HepG2 (cell line): Measurements from ENCODE around the gene ACTN4. TPM values are rescaled to one million over a fixed set of nuclear protein-coding genes. Genes with fewer than 3 reads are reported as not detected.

Experiments used
- ATF1 ChIP-seq: IDR thresholded peaks from 2 replicates; pipeline ENCODE4 v1.6.1; 2016; ENCODE audit warnings: mild to moderate bottlenecking, control low read depth
- ATF7 ChIP-seq, 2 experiments: fragments of 450-650 bp in 1 of 2; sonication (generic) in 1 of 2; formaldehyde crosslinking in 1 of 2; IDR thresholded peaks; 2 replicates each; pipeline versions ENCODE4 v1.4.0 to v1.6.1; 2016 to 2020; ENCODE audit warnings: antibody characterized with exemption in 1 of 2, mild to moderate bottlenecking in 1 of 2, missing genetic modification reagents in 1 of 2
- CENPX ChIP-seq: sonication (generic); formaldehyde crosslinking; IDR thresholded peaks from 2 replicates; pipeline ENCODE4 v1.9.0; 2021; ENCODE audit warnings: mild to moderate bottlenecking, missing genetic modification reagents, moderate library complexity
- FOSL2 ChIP-seq: sonication (generic); formaldehyde crosslinking; IDR thresholded peaks from 2 replicates; pipeline ENCODE4 v1.4.0; 2020; ENCODE audit warnings: missing genetic modification reagents
- GLI4 ChIP-seq: sonication (generic); formaldehyde crosslinking; IDR thresholded peaks from 2 replicates; pipeline ENCODE4 v1.5.1; 2020; ENCODE audit warnings: missing genetic modification reagents, mild to moderate bottlenecking, moderate library complexity, borderline replicate concordance
- HOXA5 ChIP-seq: sonication (generic); formaldehyde crosslinking; IDR thresholded peaks from 2 replicates; pipeline ENCODE4 v1.4.0; 2020; ENCODE audit warnings: missing genetic modification reagents
- KLF9 ChIP-seq: IDR thresholded peaks from 2 replicates; pipeline ENCODE4 v1.6.1; 2016; ENCODE audit warnings: low read depth
- MAFF ChIP-seq: IDR thresholded peaks from 2 replicates; pipeline ENCODE4 v1.6.1; 2011; ENCODE audit warnings: low read depth, low read length, improper control_type of control experiment
- ZEB1 ChIP-seq: IDR thresholded peaks from 2 replicates; pipeline ENCODE4 v1.6.1; 2012; ENCODE audit warnings: mild to moderate bottlenecking, low read depth, inconsistent platforms; ENCODE audit not compliant: insufficient replicate concordance
- ZFP41 ChIP-seq: sonication (generic); formaldehyde crosslinking; IDR thresholded peaks from 2 replicates; pipeline ENCODE4 v1.4.0; 2020; ENCODE audit warnings: mild to moderate bottlenecking, missing genetic modification reagents, borderline replicate concordance
- ZNF124 ChIP-seq: sonication (generic); formaldehyde crosslinking; IDR thresholded peaks from 2 replicates; pipeline ENCODE4 v1.4.0; 2020; ENCODE audit warnings: missing genetic modification reagents
- ZNF136 ChIP-seq: sonication (generic); formaldehyde crosslinking; IDR thresholded peaks from 2 replicates; pipeline ENCODE4 v1.8.1; 2022; ENCODE audit warnings: low read depth, mild to moderate bottlenecking, moderate library complexity, missing genetic modification reagents
- ZNF224 ChIP-seq: sonication (generic); formaldehyde crosslinking; IDR thresholded peaks from 2 replicates; pipeline ENCODE4 v1.5.0; 2020; ENCODE audit warnings: mild to moderate bottlenecking, missing genetic modification reagents
- ZNF607 ChIP-seq: sonication (generic); formaldehyde crosslinking; IDR thresholded peaks from 2 replicates; pipeline ENCODE4 v1.5.1; 2020; ENCODE audit warnings: missing genetic modification reagents, mild to moderate bottlenecking, borderline replicate concordance
- polyA plus RNA-seq, 8 experiments: library from polyadenylated mRNA; depleted of rRNA in 3 of 8; stranded (reverse) in 7 of 8; unstranded in 1 of 8; fragments of >200 nt; fragmentation: Illumina TruSeq in 4 of 8; extraction: Trizol in 4 of 8; gene quantifications; 2 replicates each; pipeline versions ENCODE4 v1.2.1 to v1.2.3, GENCODE V29; 2011 to 2016; ENCODE audit warnings: low read depth in 4 of 8, missing spikeins in 1 of 8, mixed read lengths in 1 of 8; ENCODE audit not compliant: insufficient read depth in 1 of 8
- total RNA-seq, 5 experiments: library from RNA; depleted of rRNA; stranded (reverse); fragments of >200 nt; fragmentation: Illumina TruSeq; extraction: Trizol; gene quantifications; 2 replicates each; pipeline ENCODE4 v1.2.3, GENCODE V29; 2016; ENCODE audit warnings: low read depth in 1 of 5
- TF ChIP-seq, protein P1 (sequence below): sonication (generic); formaldehyde crosslinking; IDR thresholded peaks from 2 replicates; pipeline ENCODE4 v1.5.1; 2020; ENCODE audit warnings: missing genetic modification reagents, mild to moderate bottlenecking, borderline replicate concordance
- TF ChIP-seq, protein P2 (sequence below), 2 experiments: sonication (generic) in 1 of 2; formaldehyde crosslinking in 1 of 2; IDR thresholded peaks; 2 replicates each; pipeline versions ENCODE4 v1.6.1 to v1.9.0; 2014 to 2022; ENCODE audit warnings: antibody characterized with exemption in 1 of 2, borderline replicate concordance in 1 of 2, inconsistent platforms in 1 of 2, low read depth in 1 of 2, missing genetic modification reagents in 1 of 2
- TF ChIP-seq, protein P3 (sequence below): sonication (generic); formaldehyde crosslinking; conservative IDR thresholded peaks from 2 replicates; pipeline ENCODE4 v1.4.0; 2020; ENCODE audit warnings: missing genetic modification reagents

Gene ACTN4
- total and polyA plus RNA-seq, 2 of the 13 experiments (the other 11 are each of a cell fraction or from before 2014, with no cell fraction given): 171 to 192 TPM

DNA sequence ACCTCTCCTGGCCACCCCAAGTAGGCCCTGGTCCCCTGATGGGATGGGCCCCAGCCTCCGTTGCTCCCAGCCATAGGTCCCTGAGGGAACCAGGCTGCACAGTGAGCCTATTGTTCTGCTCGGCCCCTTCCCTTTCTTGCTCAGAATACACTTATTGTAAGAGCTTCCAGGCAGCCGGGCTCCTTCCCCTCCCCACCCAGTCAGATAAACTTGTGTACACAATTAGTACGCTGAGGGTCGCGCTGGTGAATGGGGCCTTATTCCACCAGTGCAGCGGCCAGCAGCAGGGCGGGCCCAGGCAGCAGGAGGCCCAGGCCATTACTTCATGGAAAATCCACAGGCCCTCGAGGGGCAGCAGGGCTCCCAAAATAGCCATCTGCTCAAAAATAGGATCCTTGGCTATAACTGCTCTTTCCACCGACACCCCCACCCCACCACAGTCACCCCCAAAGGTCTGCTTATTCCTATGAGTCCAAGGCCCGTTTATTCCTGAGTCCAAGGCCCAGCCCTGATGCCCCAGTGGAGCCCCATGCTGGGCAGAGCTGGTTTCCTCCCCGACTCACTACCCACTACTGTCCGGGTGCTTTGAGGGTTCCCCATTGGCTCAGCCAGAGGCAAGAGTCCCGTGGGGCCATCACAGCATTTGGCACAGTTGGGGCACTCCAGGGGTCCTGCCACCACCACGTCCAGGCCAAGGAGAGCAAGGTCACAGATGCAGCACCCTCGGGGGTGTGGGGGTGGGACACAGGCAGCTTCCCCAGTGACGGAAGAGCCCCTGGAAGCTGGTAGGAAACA is 74.7 kb downstream of the ACTN4 start (continued):
- no peak for TF ChIP-seq CENPX
- TF ChIP-seq ZNF136 (CRISPR knock-in tag): no peak
- TF ChIP-seq ZEB1: no peak
- TF ChIP-seq, protein P1, sequence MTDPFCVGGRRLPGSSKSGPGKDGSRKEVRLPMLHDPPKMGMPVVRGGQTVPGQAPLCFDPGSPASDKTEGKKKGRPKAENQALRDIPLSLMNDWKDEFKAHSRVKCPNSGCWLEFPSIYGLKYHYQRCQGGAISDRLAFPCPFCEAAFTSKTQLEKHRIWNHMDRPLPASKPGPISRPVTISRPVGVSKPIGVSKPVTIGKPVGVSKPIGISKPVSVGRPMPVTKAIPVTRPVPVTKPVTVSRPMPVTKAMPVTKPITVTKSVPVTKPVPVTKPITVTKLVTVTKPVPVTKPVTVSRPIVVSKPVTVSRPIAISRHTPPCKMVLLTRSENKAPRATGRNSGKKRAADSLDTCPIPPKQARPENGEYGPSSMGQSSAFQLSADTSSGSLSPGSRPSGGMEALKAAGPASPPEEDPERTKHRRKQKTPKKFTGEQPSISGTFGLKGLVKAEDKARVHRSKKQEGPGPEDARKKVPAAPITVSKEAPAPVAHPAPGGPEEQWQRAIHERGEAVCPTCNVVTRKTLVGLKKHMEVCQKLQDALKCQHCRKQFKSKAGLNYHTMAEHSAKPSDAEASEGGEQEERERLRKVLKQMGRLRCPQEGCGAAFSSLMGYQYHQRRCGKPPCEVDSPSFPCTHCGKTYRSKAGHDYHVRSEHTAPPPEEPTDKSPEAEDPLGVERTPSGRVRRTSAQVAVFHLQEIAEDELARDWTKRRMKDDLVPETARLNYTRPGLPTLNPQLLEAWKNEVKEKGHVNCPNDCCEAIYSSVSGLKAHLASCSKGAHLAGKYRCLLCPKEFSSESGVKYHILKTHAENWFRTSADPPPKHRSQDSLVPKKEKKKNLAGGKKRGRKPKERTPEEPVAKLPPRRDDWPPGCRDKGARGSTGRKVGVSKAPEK (CRISPR knock-in tag): no peak
- TF ChIP-seq FOSL2: peak; percentile 39; the same call in 1 of the 2 replicates
- TF ChIP-seq, protein P2, sequence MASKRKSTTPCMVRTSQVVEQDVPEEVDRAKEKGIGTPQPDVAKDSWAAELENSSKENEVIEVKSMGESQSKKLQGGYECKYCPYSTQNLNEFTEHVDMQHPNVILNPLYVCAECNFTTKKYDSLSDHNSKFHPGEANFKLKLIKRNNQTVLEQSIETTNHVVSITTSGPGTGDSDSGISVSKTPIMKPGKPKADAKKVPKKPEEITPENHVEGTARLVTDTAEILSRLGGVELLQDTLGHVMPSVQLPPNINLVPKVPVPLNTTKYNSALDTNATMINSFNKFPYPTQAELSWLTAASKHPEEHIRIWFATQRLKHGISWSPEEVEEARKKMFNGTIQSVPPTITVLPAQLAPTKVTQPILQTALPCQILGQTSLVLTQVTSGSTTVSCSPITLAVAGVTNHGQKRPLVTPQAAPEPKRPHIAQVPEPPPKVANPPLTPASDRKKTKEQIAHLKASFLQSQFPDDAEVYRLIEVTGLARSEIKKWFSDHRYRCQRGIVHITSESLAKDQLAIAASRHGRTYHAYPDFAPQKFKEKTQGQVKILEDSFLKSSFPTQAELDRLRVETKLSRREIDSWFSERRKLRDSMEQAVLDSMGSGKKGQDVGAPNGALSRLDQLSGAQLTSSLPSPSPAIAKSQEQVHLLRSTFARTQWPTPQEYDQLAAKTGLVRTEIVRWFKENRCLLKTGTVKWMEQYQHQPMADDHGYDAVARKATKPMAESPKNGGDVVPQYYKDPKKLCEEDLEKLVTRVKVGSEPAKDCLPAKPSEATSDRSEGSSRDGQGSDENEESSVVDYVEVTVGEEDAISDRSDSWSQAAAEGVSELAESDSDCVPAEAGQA (IDR thresholded peaks at IDR 0.05; ENCODE audit: low read depth): no peak
- TF ChIP-seq, protein P2 (CRISPR knock-in tag; IDR thresholded peaks at IDR 0.05; ENCODE audit: borderline replicate concordance): no peak
- no peak for TF ChIP-seq ZNF124
- no peak for TF ChIP-seq ATF7 (IDR thresholded peaks at IDR 0.05)
- peak; percentile 77 for TF ChIP-seq ATF7 (CRISPR knock-in tag; IDR thresholded peaks at IDR 0.05)
- TF ChIP-seq ATF1 (CRISPR knock-in tag): no peak
- no peak for TF ChIP-seq GLI4 (CRISPR knock-in tag)
- TF ChIP-seq, protein P3, sequence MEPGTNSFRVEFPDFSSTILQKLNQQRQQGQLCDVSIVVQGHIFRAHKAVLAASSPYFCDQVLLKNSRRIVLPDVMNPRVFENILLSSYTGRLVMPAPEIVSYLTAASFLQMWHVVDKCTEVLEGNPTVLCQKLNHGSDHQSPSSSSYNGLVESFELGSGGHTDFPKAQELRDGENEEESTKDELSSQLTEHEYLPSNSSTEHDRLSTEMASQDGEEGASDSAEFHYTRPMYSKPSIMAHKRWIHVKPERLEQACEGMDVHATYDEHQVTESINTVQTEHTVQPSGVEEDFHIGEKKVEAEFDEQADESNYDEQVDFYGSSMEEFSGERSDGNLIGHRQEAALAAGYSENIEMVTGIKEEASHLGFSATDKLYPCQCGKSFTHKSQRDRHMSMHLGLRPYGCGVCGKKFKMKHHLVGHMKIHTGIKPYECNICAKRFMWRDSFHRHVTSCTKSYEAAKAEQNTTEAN: peak; percentile 50; the same call in 1 of the 2 replicates
- no peak for TF ChIP-seq ZNF607 (CRISPR knock-in tag)
- no peak for TF ChIP-seq ZFP41
- no peak for TF ChIP-seq HOXA5
- peak; percentile 76; the same call in 1 of the 2 replicates for TF ChIP-seq ZNF224
- TF ChIP-seq MAFF: no peak
- no peak for TF ChIP-seq KLF9
